Gastrocnemius medialis (tissue), 4 donors: ENCODE measurements around the gene MTARC1. TPM values are rescaled to one million over a fixed set of nuclear protein-coding genes. Genes with fewer than 3 reads are reported as not detected.
A peak's percentile ranks its signal among the peaks of the same experiment; 100 is the strongest.

Experiments
- ATAC-seq, 2 donors: fragments of 150-250 bp; one replicate each; pipeline ENCODE4 v1.9.1; 2016
- DNase-seq, 2 donors: peaks; one replicate each; pipeline ENCODE4 v3.0.0-alpha.2; 2019
- H3K27ac ChIP-seq, 4 donors: fragments of 200-600 bp; sonication (generic); 1 replicate in 1 of 4; 2 replicates in 3 of 4; pipeline ENCODE4 v1.5.1; 2016 to 2018; ENCODE audit warnings: mild to moderate bottlenecking in 2 of 4, moderate library complexity in 1 of 4
- H3K27me3 ChIP-seq, 3 donors: fragments of 200-600 bp; sonication (generic) in 2 of 3; 1 replicate in 1 of 3; 2 replicates in 2 of 3; pipeline versions ENCODE4 v1.5.1 to v1.6.0; 2016 to 2019; ENCODE audit warnings: mild to moderate bottlenecking in 1 of 3, moderate library complexity in 1 of 3
- H3K36me3 ChIP-seq, 2 donors: fragments of 200-600 bp; sonication (generic) in 1 of 2; one replicate each; pipeline ENCODE4 v1.5.1; 2017 to 2018
- H3K4me1 ChIP-seq, 2 donors: fragments of 200-600 bp; sonication (generic) in 1 of 2; one replicate each; pipeline ENCODE4 v1.5.1; 2016 to 2017; ENCODE audit warnings: mild to moderate bottlenecking in 2 of 2
- H3K4me3 ChIP-seq, 4 donors: fragments of 200-600 bp; sonication (generic) in 3 of 4; 1 replicate in 1 of 4; 2 replicates in 3 of 4; pipeline ENCODE4 v1.5.1; 2016 to 2019; ENCODE audit warnings: mild to moderate bottlenecking in 2 of 4
- H3K9me3 ChIP-seq, 3 donors: fragments of 200-600 bp; sonication (generic) in 2 of 3; 1 replicate in 1 of 3; 2 replicates in 2 of 3; pipeline ENCODE4 v1.5.1; 2016 to 2019
- CTCF ChIP-seq, 5 experiments: fragments of 450-650 bp in 3 of 5; fragments of 200-600 bp in 2 of 5; sonication (generic) in 2 of 5; IDR thresholded peaks in 4 of 5; conservative IDR thresholded peaks in 1 of 5; 1 replicate in 4 of 5; 2 replicates in 1 of 5; pipeline ENCODE4 v1.5.1; 2016 to 2019; ENCODE audit warnings: antibody characterized with exemption in 5 of 5, mild to moderate bottlenecking in 3 of 5, moderate library complexity in 3 of 5
- POLR2A ChIP-seq, 2 donors: fragments of 450-650 bp; IDR thresholded peaks; one replicate each; pipeline ENCODE4 v1.6.1; 2017; ENCODE audit warnings: antibody characterized with exemption in 2 of 2, mild to moderate bottlenecking in 2 of 2, moderate library complexity in 2 of 2
- in situ Hi-C, 4 donors: fragments of 200-750 bp; cut with MboI; loops; one replicate each; pipeline versions ENCODE4 v1.15.0 to v1.8.0; 2017; ENCODE audit warnings: low sequenced_read_pairs in 4 of 4
- intact Hi-C: fragments of 100-400 bp; cut with DNase I; formaldehyde crosslinking; loops from one replicate; pipeline ENCODE4 v1.15.1; 2023; ENCODE audit warnings: low total_unique reads
- total RNA-seq, 4 donors: library from RNA; depleted of rRNA; stranded (reverse); fragments of >200 nt; gene quantifications; one replicate each; pipeline versions ENCODE4 v1.1.0 to v1.2.3, GENCODE V29; 2016

Gene MTARC1
- total RNA-seq, 4 donors from 2014 or later = 1.2 to 2.9 (median 1.3) TPM

GRCh38 chr1:220750131-220750515 is 36.6 kb upstream of the MTARC1 start:
- intact Hi-C loops (no loop called here), in situ Hi-C loops (no loop called here)
- H3K9me3 ChIP-seq = no peaks in the 10 kb centered on the region
- peak overlapping the region; percentile 16 to 93 (median 54) for H3K27ac ChIP-seq
- H3K27me3 ChIP-seq = no peaks in the 10 kb centered on the region
- TF ChIP-seq POLR2A (IDR thresholded peaks at IDR 0.05) (no peak), CTCF (IDR thresholded peaks at IDR 0.05 in 4 of 5, conservative IDR thresholded peaks at IDR 0.05 in 1 of 5) (no peak)
- H3K4me1 ChIP-seq = peaks cover 41 to 48% of the 10 kb centered on the region in 2 donors
- DNase-seq = no peak
- ATAC-seq = no peak
- H3K36me3 ChIP-seq = peaks cover 0 to 3% of the 10 kb centered on the region in 2 donors
- no peak overlapping the region for H3K4me3 ChIP-seq

GRCh38 chr1:220751111-220751510 is 35.6 kb upstream of the MTARC1 start:
- H3K9me3 ChIP-seq = no peaks in the 10 kb centered on the region
- no peaks in the 10 kb centered on the region for H3K27me3 ChIP-seq
- in situ Hi-C loops (no loop called here), intact Hi-C loops (no loop called here)
- peak overlapping the region in 2 of 4 donors; percentile 14 to 40 for H3K27ac ChIP-seq
- DNase-seq (no peak), ATAC-seq (no peak)
- H3K4me3 ChIP-seq = peak overlapping the region in 1 of 4 donors; percentile 1
- H3K36me3 ChIP-seq = peaks cover 0 to 13% of the 10 kb centered on the region in 2 donors
- H3K4me1 ChIP-seq = peaks cover 41 to 48% of the 10 kb centered on the region in 2 donors
- no peak for TF ChIP-seq POLR2A (IDR thresholded peaks at IDR 0.05)
- no peak for TF ChIP-seq CTCF (IDR thresholded peaks at IDR 0.05 in 4 of 5, conservative IDR thresholded peaks at IDR 0.05 in 1 of 5)

- Histone ChIP-seq H3K4me3 (no peak overlapping the region), H3K4me1 (peaks cover 34 to 37% of the 10 kb centered on the region in 2 donors), H3K27ac (no peak overlapping the region), H3K9me3 (no peaks in the 10 kb centered on the region), H3K27me3 (no peaks in the 10 kb centered on the region), H3K36me3 (peaks cover 0 to 30% of the 10 kb centered on the region in 2 donors)
- TF ChIP-seq POLR2A (IDR thresholded peaks at IDR 0.05) (no peak), CTCF (IDR thresholded peaks at IDR 0.05 in 4 of 5, conservative IDR thresholded peaks at IDR 0.05 in 1 of 5) (no peak)
- intact Hi-C loops = no loop called here
- no peak for ATAC-seq
- in situ Hi-C loops = no loop called here
- no peak for DNase-seq
These were observed 32.3 kb upstream of the MTARC1 start for GRCh38 chr1:220754212-220754917.

GRCh38 chr1:220754918-220755295 is 31.8 kb upstream of the MTARC1 start:
- TF ChIP-seq CTCF (IDR thresholded peaks at IDR 0.05 in 4 of 5, conservative IDR thresholded peaks at IDR 0.05 in 1 of 5) = no peak
- no peak for TF ChIP-seq POLR2A (IDR thresholded peaks at IDR 0.05)
- in situ Hi-C loops (no loop called here), intact Hi-C loops (no loop called here)
- H3K9me3 ChIP-seq = no peaks in the 10 kb centered on the region
- ATAC-seq = no peak
- H3K27ac ChIP-seq = no peak overlapping the region
- H3K27me3 ChIP-seq = no peaks in the 10 kb centered on the region
- H3K4me3 ChIP-seq = no peak overlapping the region
- peaks cover 0 to 30% of the 10 kb centered on the region in 2 donors for H3K36me3 ChIP-seq
- H3K4me1 ChIP-seq = peaks cover 29 to 32% of the 10 kb centered on the region in 2 donors
- no peak for DNase-seq
